ENCODE results near the gene CYGB. TPM values are rescaled to one million over a fixed set of nuclear protein-coding genes. Genes with fewer than 3 reads are reported as not detected.
"Not testable (repeated sequence)": the region's sequence is repeated elsewhere in the genome, so short reads cannot be mapped to it uniquely, and the experiment has no call there.

The CYGB gene
- total RNA-seq, 2 donors from 2014 or later, result not detected

GRCh38 chr17:76573096-76573495, 35.6 kb upstream of the CYGB start:
- no peaks in the 10 kb centered on the region for H3K4me1 Mint-ChIP-seq
- H3K27me3 Mint-ChIP-seq, result no peaks in the 10 kb centered on the region
- H3K4me3 Mint-ChIP-seq, result no peak overlapping the region
- no peak for ATAC-seq (replicated peaks)
- H3K27ac Mint-ChIP-seq, result no peak overlapping the region
- H3K9me3 Mint-ChIP-seq, result no peaks in the 10 kb centered on the region
- H3K36me3 Mint-ChIP-seq (ENCODE audit: low read depth), result no peaks in the 10 kb centered on the region

DNA sequence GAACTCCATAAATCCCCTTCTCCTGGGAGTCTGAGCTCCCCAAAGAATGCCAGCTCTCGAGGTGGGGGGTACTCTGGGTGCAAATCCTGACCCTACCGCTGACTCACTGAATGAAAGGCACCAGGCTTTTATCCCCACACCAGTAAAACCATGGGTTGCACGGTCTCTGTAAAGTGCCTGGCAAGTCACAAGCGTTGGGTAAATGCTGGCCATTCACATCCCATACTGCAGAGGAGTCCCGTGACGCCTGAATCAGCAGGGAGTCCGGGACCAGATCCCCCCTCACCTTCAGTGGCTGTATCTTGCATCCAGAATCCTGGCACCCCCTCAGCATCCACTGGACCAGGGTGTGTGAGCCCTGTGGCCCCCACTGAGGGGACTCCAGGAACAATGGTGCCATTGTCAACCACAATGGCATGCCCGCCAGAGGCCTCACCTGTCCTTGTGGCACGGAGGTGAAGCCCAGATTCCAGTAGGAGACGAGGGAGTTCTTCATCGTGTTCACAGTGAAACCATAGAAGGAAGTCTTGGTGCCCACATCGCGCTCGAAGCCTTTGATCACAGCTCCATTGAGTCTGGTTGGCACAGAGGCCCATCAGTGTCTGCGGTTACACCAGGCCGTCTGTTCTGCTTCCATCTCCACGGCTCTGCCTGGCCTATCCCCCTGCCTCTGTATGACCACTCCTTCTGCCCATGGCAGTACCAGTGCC, 34.8 kb upstream of the CYGB start:
- Mint-ChIP-seq H3K4me3 (no peak overlapping the region), H3K36me3 (ENCODE audit: low read depth) (peaks cover under 1% of the 10 kb centered on the region), H3K27me3 (no peaks in the 10 kb centered on the region), H3K9me3 (no peaks in the 10 kb centered on the region), H3K27ac (no peak overlapping the region), H3K4me1 (no peaks in the 10 kb centered on the region)
- ATAC-seq (replicated peaks), result no peak

GRCh38 chr17:76570877-76571471, 33.5 kb upstream of the CYGB start:
- Mint-ChIP-seq H3K4me3 (no peak overlapping the region), H3K9me3 (no peaks in the 10 kb centered on the region), H3K27ac (no peak overlapping the region), H3K4me1 (peaks cover 11% of the 10 kb centered on the region), H3K27me3 (no peaks in the 10 kb centered on the region), H3K36me3 (ENCODE audit: low read depth) (peaks cover 15% of the 10 kb centered on the region)
- peak; percentile 31 for ATAC-seq (replicated peaks)

- H3K27ac Mint-ChIP-seq, result no peak overlapping the region
- H3K4me3 Mint-ChIP-seq, result no peak overlapping the region
- no peak for ATAC-seq (replicated peaks)
- H3K9me3 Mint-ChIP-seq, result no peaks in the 10 kb centered on the region
- H3K36me3 Mint-ChIP-seq (ENCODE audit: low read depth), result peaks cover 20% of the 10 kb centered on the region
- peaks cover 14% of the 10 kb centered on the region for H3K4me1 Mint-ChIP-seq
- H3K27me3 Mint-ChIP-seq, result no peaks in the 10 kb centered on the region
Measured at GRCh38 chr17:76570457-76570856, 32.9 kb upstream of the CYGB start.

- Mint-ChIP-seq H3K27ac (no peak overlapping the region), H3K36me3 (ENCODE audit: low read depth) (peaks cover 27% of the 10 kb centered on the region), H3K4me3 (no peak overlapping the region), H3K27me3 (no peaks in the 10 kb centered on the region), H3K9me3 (no peaks in the 10 kb centered on the region), H3K4me1 (peaks cover 18% of the 10 kb centered on the region)
- no peak for ATAC-seq (replicated peaks)
Measured at GRCh38 chr17:76569607-76570279, 32.2 kb upstream of the CYGB start.

DNA sequence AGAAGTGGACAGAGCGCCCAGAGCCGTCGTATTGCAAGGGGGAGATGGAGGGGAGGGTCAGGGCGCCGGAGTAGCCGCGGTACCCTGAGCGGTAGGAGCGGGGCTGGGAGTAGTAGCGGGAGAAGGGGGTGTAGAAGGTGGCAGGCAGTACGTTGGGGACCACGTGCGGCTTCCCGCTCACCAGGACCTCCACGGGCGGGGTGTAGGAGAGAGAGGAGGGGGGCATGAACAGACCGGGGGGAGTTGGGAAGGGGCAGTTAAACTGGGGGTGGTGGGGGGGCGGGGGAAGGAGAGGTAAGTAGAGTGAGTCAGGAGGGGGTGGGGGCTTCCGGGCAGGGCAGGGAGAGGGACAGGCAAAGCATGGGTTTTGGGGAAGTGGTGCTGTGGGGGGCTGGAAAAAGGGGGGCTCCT, 31.3 kb upstream of the CYGB start:
- no peak overlapping the region for H3K4me3 Mint-ChIP-seq
- ATAC-seq (replicated peaks), result no peak
- H3K27ac Mint-ChIP-seq, result no peak overlapping the region
- H3K4me1 Mint-ChIP-seq, result peaks cover 18% of the 10 kb centered on the region
- peaks cover 32% of the 10 kb centered on the region for H3K36me3 Mint-ChIP-seq (ENCODE audit: low read depth)
- no peaks in the 10 kb centered on the region for H3K9me3 Mint-ChIP-seq
- H3K27me3 Mint-ChIP-seq, result no peaks in the 10 kb centered on the region

GRCh38 chr17:76567634-76568432, 30.3 kb upstream of the CYGB start:
- Mint-ChIP-seq H3K4me1 (peaks cover 22% of the 10 kb centered on the region), H3K36me3 (ENCODE audit: low read depth) (peaks cover 42% of the 10 kb centered on the region), H3K4me3 (no peak overlapping the region), H3K27ac (no peak overlapping the region), H3K9me3 (no peaks in the 10 kb centered on the region), H3K27me3 (no peaks in the 10 kb centered on the region)
- ATAC-seq (replicated peaks), result no peak

- H3K36me3 Mint-ChIP-seq (ENCODE audit: low read depth), result peaks cover 50% of the 10 kb centered on the region
- peak overlapping the region; percentile 19 for H3K27ac Mint-ChIP-seq
- H3K9me3 Mint-ChIP-seq, result no peaks in the 10 kb centered on the region
- no peak for ATAC-seq (replicated peaks)
- H3K4me1 Mint-ChIP-seq, result peaks cover 26% of the 10 kb centered on the region
- no peaks in the 10 kb centered on the region for H3K27me3 Mint-ChIP-seq
- no peak overlapping the region for H3K4me3 Mint-ChIP-seq
Measured at GRCh38 chr17:76566988-76567431, 29.5 kb upstream of the CYGB start.

DNA sequence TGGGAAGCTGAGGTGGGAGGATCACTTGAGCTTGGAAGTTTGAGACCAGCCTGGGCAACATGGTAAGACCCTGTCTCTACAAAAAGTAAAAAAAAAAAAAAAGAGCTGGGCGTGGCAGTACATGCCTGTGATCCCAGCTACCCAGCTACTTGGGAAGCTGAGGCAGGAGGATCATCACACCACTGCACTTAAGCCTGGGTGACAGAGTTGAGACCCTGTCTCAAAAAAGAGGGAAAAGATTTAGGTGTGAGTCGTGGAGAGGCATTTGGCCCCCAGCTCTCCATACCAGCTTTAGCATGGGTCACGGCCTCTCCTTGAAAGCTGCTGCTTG, 29.1 kb upstream of the CYGB start:
- Mint-ChIP-seq H3K4me3 (no peak overlapping the region), H3K27me3 (no peaks in the 10 kb centered on the region), H3K9me3 (no peaks in the 10 kb centered on the region), H3K36me3 (ENCODE audit: low read depth) (peaks cover 55% of the 10 kb centered on the region), H3K27ac (no peak overlapping the region), H3K4me1 (peaks cover 30% of the 10 kb centered on the region)
- no peak for ATAC-seq (replicated peaks)

DNA sequence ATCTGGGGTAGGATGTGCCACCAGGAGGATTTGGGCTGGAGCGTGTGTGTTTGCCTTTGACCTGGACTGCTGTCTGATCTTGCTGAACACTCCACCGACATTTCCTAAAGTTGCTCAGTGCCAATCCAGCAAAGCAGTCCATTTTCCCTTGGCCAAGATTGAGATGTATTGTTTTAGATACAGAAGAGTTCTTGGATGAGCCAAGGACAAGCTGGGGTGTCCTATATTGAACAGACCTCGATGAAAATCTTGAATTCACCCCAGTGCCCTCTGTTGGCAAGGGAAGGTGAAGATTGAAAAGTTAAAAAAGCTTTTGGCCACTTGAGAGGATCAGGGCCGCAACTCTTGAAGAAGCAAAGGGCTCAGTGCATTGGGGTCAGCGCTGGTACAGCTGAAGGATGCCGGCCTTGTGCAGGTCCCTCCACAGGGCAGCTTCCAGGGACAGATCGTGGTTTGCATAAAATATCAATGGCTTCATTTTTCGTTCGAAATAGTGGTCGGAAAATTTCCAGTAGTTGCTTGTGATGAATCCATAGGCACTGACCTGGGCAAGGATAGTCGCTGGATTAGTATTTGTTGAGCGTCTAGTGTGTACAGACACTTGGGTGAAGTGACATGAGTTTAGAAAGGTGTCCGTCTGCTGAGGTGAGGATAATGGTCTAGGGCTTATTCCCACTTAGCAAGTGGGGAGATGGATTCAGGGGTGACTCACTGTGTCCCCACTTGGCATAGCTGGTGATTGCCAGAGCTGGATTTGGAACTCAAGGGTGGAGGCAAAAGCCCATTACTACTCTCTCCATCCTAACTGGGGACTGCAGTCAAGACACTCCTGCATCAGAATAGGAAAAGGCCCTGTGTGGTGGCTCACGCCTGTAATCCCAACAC, 28.5 kb upstream of the CYGB start:
- no peaks in the 10 kb centered on the region for H3K9me3 Mint-ChIP-seq
- no peaks in the 10 kb centered on the region for H3K27me3 Mint-ChIP-seq
- H3K4me3 Mint-ChIP-seq, result peak overlapping the region; percentile 1
- peak overlapping the region; percentile 55 for H3K27ac Mint-ChIP-seq
- H3K36me3 Mint-ChIP-seq (ENCODE audit: low read depth), result peaks cover 61% of the 10 kb centered on the region
- H3K4me1 Mint-ChIP-seq, result peaks cover 33% of the 10 kb centered on the region
- ATAC-seq (replicated peaks), result no peak

DNA sequence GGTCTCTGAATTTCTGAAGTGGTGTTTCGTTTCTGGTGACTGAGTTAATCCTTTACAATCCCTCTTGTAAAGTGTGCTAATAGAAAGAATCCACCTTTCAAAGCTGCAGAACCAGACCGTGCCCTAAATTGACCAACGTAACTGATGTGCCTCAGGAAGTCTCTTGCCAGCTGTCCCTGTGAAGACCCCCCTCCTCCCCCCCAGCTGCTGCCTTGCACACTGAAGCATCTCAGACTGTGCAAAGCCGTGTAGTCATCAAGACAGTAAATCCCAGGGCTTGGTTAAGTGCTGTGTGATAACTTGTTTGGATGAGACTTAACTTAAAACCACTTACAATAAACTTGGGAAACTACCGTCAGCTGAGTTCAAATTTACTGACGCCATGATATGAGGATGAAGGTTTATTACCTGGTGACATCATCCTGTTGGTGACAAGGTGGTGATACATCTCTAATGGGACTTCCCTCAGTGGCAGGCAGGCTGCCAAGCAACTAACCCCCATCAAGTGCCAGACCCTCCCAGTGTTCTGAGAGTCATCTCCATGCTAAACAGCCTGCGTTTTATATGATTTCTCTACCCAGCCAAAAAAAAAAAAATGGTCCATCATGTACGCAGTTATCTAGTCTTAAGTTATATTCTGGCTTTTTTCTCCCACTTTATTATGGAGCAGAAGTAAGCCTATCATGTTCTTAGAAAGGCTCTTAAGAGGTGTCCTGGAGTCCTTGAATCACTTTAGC, 27.6 kb upstream of the CYGB start:
- H3K9me3 Mint-ChIP-seq, H3K27me3 Mint-ChIP-seq: not testable (repeated sequence)
- Mint-ChIP-seq H3K4me3 (peak overlapping the region; percentile 1), H3K27ac (peak overlapping the region; percentile 55), H3K4me1 (peaks cover 35% of the 10 kb centered on the region), H3K36me3 (ENCODE audit: low read depth) (peaks cover 69% of the 10 kb centered on the region)
- peak; percentile 76 for ATAC-seq (replicated peaks)

DNA sequence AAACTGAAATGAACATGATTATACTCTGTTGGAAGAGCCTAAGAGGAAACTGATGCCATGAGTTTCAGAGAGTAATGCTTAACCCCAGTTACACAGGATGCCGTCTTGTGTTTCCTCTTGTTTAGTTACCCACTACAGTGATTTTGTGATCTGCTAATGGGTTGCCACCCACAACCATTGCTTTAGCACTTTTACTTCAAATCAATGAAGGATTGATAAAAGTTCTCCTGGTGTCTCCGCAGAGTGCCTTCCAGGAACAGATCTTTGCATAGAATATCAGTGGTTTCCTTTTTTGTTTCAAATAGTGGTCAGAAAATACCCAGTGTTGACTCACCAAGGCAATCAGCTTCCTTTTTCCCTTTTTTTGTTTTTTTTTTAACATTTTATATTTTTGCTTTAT, 25.9 kb upstream of the CYGB start:
- peaks cover 39% of the 10 kb centered on the region for H3K4me1 Mint-ChIP-seq
- not testable (repeated sequence) for H3K27me3 Mint-ChIP-seq, H3K9me3 Mint-ChIP-seq
- ATAC-seq (replicated peaks), result peak; percentile 34
- peak overlapping the region; percentile 100 for H3K4me3 Mint-ChIP-seq
- peaks cover 87% of the 10 kb centered on the region for H3K36me3 Mint-ChIP-seq (ENCODE audit: low read depth)
- H3K27ac Mint-ChIP-seq, result peak overlapping the region; percentile 26

- H3K4me3 Mint-ChIP-seq, result peak overlapping the region; percentile 100
- no peaks in the 10 kb centered on the region for H3K9me3 Mint-ChIP-seq
- H3K4me1 Mint-ChIP-seq, result peaks cover 39% of the 10 kb centered on the region
- peaks cover 93% of the 10 kb centered on the region for H3K36me3 Mint-ChIP-seq (ENCODE audit: low read depth)
- H3K27ac Mint-ChIP-seq, result peak overlapping the region; percentile 26
- peak; percentile 51 for ATAC-seq (replicated peaks)
- no peaks in the 10 kb centered on the region for H3K27me3 Mint-ChIP-seq
Measured at GRCh38 chr17:76562734-76563148, 25.2 kb upstream of the CYGB start.
